Urinary bladder (tissue), 4 donors: Measurements from ENCODE around the gene STH. TPM values are rescaled to one million over a fixed set of nuclear protein-coding genes. Genes with fewer than 3 reads are reported as not detected.

ENCODE experiments used
- DNase-seq: peaks from one replicate; pipeline ENCODE4 v3.0.0-alpha.2; 2015; ENCODE audit errors: extremely low spot score
- H3K27ac ChIP-seq: one replicate; pipeline ENCODE4 v1.5.1; 2013; ENCODE audit warnings: low read depth, mild to moderate bottlenecking, moderate library complexity
- H3K36me3 ChIP-seq: one replicate; pipeline ENCODE4 v1.6.1; 2013; ENCODE audit warnings: mild to moderate bottlenecking, moderate library complexity; ENCODE audit not compliant: insufficient read depth
- H3K4me1 ChIP-seq: one replicate; pipeline ENCODE4 v1.6.1; 2013; ENCODE audit warnings: mild to moderate bottlenecking, moderate library complexity; ENCODE audit not compliant: insufficient read depth
- H3K4me3 ChIP-seq: one replicate; pipeline ENCODE4 v1.5.1; 2013; ENCODE audit warnings: low read depth, low read length
- WGBS: extraction: QIAGEN DNeasy Blood & Tissue Kit; methylation state at CpG from one replicate; pipeline ENCODE4 v1.1.7; 2013; 5-methylcytosine and 5-hydroxymethylcytosine counted together
- polyA plus RNA-seq: library from polyadenylated mRNA; stranded (reverse); fragments of 200-250 nt; gene quantifications from one replicate; pipeline ENCODE4 v1.2.3, GENCODE V29; 2013
- total RNA-seq: library from RNA; depleted of rRNA; stranded (reverse); fragments of >200 nt; gene quantifications from one replicate; pipeline ENCODE4 v1.2.3, GENCODE V29; 2014
- donor health status: healthy with polysubstance abuse.
- donor health status: healthy.

The STH gene
- total and polyA plus RNA-seq, 2 donors: not detected

DNA sequence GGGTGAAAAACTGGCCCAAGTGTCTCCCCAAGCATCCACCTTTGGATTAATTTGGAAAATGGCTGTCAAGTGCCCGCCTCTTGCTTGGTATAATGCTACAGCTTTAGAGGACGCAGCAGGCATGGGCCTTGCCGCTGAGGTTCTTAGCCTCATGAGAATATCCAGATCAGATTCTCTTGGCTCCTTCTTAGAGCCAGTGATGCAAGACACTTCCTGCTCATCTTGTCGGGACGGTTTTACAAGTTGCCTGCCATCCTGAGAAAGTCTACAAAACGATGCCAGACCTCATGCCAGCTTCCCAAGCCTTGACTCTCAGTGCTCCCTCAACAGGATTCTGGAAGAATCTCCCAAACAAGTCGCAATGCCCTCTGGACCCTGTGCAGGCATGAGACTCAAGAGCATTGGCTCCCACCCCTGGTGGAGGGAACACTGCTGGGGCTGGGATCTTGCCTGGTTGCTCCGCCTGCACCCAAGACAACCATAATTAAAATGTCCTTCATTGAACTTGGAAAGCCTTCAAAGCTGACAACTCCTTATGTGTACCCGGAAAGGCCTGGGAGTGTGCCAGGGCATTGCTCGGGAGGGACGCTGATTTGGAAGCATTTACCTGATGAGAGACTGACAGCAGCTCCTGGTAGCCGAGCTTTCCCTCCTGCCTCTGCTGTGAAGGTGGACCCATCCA lies 25.8 kb upstream of the STH start:
- Histone ChIP-seq H3K27ac (no peak overlapping the region), H3K4me3 (no peak overlapping the region), H3K36me3 (no peaks in the 10 kb centered on the region), H3K4me1 (no peaks in the 10 kb centered on the region)
- DNase-seq: no peak
- WGBS: 71% methylated on average over 12 of the region's 12 CpGs

DNA sequence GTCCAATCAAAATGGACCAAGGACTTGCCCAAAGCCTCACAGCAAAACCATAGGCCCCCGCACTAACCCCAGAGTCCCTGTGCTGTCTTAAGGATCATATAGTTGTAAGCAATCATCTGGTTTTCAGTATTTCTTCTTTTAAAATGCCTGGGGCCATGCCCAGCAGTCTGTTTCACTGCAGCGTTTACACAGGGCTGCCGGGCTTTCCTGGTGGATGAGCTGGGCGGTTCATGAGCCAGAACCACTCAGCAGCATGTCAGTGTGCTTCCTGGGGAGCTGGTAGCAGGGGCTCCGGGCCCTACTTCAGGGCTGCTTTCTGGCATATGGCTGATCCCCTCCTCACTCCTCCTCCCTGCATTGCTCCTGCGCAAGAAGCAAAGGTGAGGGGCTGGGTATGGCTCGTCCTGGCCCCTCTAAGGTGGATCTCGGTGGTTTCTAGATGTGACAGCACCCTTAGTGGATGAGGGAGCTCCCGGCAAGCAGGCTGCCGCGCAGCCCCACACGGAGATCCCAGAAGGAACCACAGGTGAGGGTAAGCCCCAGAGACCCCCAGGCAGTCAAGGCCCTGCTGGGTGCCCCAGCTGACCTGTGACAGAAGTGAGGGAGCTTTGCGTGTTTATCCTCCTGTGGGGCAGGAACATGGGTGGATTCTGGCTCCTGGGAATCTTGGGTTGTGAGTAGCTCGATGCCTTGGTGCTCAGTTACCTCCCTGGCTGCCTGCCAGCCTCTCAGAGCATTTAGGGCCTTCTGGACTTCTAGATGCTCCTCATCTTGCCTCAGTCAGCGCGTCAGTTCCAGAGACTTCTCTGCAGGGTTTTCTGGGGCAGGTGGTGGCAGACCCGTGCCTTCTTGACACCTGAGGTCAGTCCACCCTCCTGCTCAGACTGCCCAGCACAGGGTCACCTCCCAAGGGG lies 24.8 kb upstream of the STH start:
- H3K4me3 ChIP-seq: no peak overlapping the region
- no peaks in the 10 kb centered on the region for H3K36me3 ChIP-seq
- H3K27ac ChIP-seq: no peak overlapping the region
- WGBS: 79% methylated on average over 17 of the region's 17 CpGs
- no peaks in the 10 kb centered on the region for H3K4me1 ChIP-seq
- no peak for DNase-seq

DNA sequence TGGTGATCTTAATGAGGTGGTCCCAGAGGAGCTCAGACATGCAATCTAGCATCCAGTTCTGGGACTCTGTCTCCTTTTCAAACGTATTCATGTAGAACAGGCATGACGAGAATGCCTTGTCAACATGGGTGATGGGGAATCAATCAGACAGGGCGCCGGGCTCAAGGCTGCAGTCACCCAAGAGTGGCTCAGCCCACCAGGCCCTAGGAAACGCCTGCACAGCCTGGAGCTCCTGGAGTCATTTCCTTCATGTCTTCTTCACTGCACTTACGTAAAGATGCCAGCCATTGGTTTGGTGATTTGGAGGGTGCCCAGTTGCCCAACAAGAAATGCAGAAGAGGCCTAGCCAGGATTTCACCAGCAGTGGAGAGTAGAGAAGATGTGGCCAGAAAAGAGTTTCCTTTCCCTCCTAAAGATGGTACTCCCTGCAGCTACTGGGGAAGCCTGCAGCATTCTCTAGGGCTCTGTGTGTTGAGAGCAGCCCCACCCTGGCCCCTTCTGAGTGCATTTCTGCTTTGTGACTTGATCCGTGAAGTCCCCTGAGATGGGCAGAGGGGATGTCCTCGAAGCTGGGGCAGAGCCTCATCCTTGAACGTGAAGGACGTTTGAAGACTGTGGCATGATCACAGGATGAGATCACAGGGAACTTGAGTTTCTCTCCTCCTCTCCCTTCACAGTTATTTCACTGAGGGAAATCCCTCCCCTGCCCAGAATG lies 24.0 kb upstream of the STH start:
- no peak for DNase-seq
- Histone ChIP-seq H3K27ac (no peak overlapping the region), H3K36me3 (no peaks in the 10 kb centered on the region), H3K4me1 (no peaks in the 10 kb centered on the region), H3K4me3 (no peak overlapping the region)
- WGBS: 76% methylated on average over 10 of the region's 10 CpGs

DNA sequence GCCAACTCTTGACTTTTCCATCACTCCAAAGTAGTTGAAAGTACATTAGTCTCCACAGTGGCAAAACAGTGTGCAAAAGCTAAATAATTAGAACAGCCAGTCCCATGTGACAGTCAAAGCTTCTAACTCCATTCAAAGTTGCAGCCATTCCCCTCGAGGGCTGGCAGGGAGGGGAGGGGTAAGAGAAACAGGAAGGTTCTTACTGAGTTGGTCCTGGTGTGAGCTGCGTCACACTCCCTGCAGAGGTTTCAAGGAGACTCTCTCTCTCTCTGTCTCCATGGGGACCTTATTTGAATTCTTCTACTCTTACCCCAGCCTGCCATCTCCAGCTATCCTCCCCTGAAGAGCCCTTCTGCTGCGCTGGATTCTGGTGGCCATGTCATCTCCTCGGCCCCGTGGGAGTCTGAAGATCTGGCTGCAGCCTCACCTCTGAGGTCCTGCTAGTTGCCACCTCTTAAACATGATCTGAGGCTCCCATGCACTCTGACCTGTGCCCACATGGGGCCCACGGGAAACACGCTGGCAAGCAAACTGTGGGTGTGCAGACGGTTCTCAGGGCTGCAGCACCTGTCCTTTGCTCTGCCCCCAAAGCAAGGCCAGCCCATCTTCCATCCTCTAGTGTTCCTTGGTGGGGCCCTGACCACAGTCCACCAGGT lies 23.3 kb upstream of the STH start:
- DNase-seq: no peak
- WGBS: 81% methylated on average over 8 of the region's 8 CpGs
- no peak overlapping the region for H3K27ac ChIP-seq
- no peaks in the 10 kb centered on the region for H3K36me3 ChIP-seq
- H3K4me1 ChIP-seq: no peaks in the 10 kb centered on the region
- H3K4me3 ChIP-seq: no peak overlapping the region

DNA sequence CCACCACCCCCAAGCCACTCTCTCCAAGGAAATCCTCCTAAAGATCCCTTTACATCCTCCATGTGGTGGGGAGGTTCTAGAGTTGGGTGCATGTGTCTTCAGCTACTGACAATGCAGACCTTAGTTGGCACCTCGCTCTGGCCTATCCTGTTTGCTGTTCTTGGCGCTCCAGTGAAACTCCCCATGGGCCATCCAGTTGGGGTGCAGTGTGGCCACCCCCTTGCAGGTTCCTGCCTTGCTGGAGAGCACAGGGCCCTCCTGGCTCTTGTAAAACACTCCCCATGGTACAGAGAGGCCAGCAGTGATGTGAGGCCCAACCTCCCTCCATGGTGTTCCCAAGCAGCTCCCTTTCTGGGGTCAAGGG lies 22.7 kb upstream of the STH start:
- H3K4me1 ChIP-seq: no peaks in the 10 kb centered on the region
- no peaks in the 10 kb centered on the region for H3K36me3 ChIP-seq
- DNase-seq: no peak
- 96% methylated on average over 2 of the region's 2 CpGs for WGBS
- H3K27ac ChIP-seq: no peak overlapping the region
- H3K4me3 ChIP-seq: no peak overlapping the region

DNA sequence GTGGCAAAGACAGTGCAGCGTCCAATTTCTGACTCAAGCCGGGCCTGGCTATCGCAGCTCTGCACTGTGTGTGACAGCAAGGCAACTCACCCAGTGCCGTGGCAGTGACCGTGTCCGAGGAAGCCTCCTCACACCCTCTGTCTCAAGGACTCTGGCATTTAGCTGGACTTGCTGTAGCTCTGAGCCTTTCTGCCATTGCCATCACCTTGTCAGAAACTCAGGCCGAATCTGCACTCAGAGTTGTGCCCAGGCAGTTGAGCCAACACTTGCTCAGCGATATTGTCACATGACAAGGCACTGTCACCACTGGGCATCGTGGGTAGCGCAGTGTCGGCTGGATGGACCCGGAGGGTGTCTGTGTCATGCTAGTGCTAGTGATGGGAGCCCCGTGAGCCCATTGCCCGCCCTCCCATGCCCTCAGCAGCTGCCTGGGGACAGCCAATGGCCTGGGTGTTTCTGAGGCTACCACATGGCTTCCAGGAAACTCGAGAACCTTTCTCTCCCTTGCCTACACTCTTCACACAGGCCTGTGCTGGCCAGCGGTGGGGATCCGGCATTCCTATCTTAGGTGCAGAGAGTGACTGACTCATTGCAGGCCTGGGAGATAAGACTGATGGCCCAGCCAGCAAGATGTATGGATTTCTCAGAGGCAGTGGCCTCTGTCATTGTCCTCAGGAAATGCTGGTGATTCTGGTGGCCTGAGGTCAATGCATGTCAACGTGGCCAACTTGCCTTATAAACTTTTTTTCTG lies 22.1 kb upstream of the STH start:
- no peak overlapping the region for H3K27ac ChIP-seq
- no peaks in the 10 kb centered on the region for H3K4me1 ChIP-seq
- DNase-seq: no peak
- 82% methylated on average over 18 of the region's 18 CpGs for WGBS
- no peaks in the 10 kb centered on the region for H3K36me3 ChIP-seq
- no peak overlapping the region for H3K4me3 ChIP-seq

DNA sequence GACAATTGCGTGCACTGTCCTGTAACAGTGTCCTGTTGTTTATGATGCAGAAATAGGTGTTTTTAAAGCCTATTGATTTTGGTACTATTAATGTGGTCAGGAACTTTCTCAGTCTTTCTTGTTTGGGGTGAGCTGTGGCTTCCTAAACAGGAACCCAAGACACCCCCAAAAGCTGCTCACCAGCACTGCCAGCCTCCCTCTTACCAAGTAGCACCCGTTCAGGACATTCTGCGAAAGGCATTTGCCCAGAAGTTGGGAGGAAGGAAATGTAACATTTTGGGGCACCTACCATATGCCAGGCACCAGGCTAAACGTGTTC lies 21.6 kb upstream of the STH start:
- Histone ChIP-seq H3K36me3 (no peaks in the 10 kb centered on the region), H3K27ac (no peak overlapping the region), H3K4me3 (no peak overlapping the region), H3K4me1 (no peaks in the 10 kb centered on the region)
- 87% methylated on average over 4 of the region's 4 CpGs for WGBS
- DNase-seq: no peak

DNA sequence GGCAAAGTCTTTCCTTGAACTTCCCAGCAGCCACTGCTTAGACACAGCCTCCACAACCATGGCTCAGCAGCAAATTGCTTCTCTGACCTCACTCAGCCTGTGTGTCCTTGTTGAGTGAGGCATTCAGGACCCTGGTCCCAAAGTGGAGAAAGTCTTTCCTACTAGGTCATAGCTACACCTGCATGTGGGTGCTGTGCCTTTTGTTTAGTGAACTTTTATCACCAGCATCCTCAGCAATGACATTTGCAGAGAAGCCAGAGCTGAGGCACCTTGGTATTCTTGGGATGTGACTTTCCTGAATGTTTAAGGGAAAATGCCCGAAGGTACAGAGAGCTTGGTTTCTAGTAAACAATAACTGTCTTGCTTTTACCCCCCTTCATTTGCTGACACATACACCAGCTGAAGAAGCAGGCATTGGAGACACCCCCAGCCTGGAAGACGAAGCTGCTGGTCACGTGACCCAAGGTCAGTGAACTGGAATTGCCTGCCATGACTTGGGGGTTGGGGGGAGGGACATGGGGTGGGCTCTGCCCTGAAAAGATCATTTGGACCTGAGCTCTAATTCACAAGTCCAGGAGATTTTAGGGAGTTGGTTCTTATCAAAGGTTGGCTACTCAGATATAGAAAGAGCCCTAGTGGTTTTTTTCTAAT lies 20.9 kb upstream of the STH start:
- Histone ChIP-seq H3K36me3 (no peaks in the 10 kb centered on the region), H3K4me1 (no peaks in the 10 kb centered on the region), H3K27ac (no peak overlapping the region), H3K4me3 (no peak overlapping the region)
- DNase-seq: no peak
- WGBS: 79% methylated on average over 3 of the region's 3 CpGs

DNA sequence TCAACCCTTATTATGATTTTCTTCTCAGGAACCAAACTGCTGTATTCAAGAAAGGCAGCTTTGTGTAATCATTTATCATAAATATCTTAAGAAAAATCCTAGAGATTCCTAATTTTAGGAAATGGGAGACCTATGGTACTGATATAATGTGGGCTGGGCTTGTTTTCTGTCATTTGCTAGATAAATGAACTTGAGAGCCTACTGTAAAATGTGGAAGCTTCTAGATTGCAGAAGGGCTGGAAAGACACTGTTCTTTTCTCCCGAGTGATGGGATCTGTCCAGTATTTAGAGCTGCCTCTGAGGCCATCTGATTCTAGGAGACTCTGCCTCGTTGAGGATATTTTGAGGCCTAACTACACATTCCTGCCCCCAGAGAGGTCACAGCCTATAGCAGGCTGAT lies 19.9 kb upstream of the STH start:
- whole genome bisulfite sequencing: 48% methylated on average over 2 of the region's 2 CpGs
- H3K4me1 ChIP-seq: no peaks in the 10 kb centered on the region
- H3K36me3 ChIP-seq: no peaks in the 10 kb centered on the region
- H3K4me3 ChIP-seq: no peak overlapping the region
- no peak for DNase-seq
- H3K27ac ChIP-seq: no peak overlapping the region

DNA sequence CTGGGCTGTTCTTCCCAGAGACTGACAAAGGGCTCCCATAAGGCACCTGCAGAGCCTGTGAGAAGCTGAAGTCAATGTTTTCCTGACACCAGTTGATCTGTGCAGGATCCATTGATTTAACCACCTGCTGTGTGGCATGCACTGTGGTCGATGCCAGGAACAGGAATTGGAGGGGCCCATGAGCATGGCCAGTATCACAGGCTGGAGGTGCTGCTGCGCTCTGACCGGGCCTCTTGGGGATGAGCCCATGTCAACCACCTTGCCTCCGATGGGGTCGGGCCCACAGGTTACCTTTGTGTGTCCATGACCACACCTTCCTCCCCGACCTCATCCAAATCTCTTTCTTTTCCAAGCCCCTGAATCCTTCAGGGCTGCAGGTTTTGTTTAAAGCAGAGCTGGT lies 18.2 kb upstream of the STH start:
- Histone ChIP-seq H3K4me1 (no peaks in the 10 kb centered on the region), H3K36me3 (no peaks in the 10 kb centered on the region), H3K27ac (no peak overlapping the region), H3K4me3 (no peak overlapping the region)
- no peak for DNase-seq
- WGBS: 87% methylated on average over 6 of the region's 6 CpGs

DNA sequence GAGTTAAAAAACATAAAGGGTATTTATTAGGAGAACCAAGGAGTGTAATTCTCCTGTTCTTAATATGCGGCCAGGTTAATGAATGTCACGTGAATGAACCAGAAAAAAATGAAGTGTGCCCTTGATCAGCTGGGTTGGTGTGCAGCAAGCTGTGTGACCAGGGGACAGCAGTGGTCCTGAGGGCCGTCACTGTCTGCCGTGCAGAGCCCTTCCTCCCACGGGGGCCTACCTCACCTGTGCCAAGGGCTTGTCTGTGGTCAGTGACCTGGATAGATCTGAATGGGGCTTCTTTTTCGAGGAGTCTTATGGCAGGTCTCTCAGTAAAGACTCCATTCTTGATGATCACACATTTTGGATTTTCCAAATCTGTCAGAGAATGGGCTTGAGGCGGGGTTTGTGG lies 17.7 kb upstream of the STH start:
- DNase-seq: no peak
- Histone ChIP-seq H3K27ac (no peak overlapping the region), H3K4me3 (no peak overlapping the region), H3K4me1 (no peaks in the 10 kb centered on the region), H3K36me3 (no peaks in the 10 kb centered on the region)
- WGBS: 85% methylated on average over 7 of the region's 7 CpGs

DNA sequence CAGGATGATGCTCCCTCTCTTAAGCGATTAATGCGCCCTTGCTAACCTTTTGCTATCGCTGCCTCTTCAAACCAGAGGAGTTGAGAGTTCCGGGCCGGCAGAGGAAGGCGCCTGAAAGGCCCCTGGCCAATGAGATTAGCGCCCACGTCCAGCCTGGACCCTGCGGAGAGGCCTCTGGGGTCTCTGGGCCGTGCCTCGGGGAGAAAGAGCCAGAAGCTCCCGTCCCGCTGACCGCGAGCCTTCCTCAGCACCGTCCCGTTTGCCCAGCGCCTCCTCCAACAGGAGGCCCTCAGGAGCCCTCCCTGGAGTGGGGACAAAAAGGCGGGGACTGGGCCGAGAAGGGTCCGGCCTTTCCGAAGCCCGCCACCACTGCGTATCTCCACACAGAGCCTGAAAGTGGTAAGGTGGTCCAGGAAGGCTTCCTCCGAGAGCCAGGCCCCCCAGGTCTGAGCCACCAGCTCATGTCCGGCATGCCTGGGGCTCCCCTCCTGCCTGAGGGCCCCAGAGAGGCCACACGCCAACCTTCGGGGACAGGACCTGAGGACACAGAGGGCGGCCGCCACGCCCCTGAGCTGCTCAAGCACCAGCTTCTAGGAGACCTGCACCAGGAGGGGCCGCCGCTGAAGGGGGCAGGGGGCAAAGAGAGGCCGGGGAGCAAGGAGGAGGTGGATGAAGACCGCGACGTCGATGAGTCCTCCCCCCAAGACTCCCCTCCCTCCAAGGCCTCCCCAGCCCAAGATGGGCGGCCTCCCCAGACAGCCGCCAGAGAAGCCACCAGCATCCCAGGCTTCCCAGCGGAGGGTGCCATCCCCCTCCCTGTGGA lies 16.0 kb upstream of the STH start:
- 87% methylated on average over 41 of the region's 41 CpGs for WGBS
- no peak overlapping the region for H3K27ac ChIP-seq
- DNase-seq: no peak
- H3K36me3 ChIP-seq: no peaks in the 10 kb centered on the region
- no peak overlapping the region for H3K4me3 ChIP-seq
- no peaks in the 10 kb centered on the region for H3K4me1 ChIP-seq
